HG03064 (cell line): ENCODE data around the gene PHACTR3.
"Not testable (repeated sequence)": the region's sequence is repeated elsewhere in the genome, so short reads cannot be mapped to it uniquely, and the experiment has no call there.

Experiments used
- ATAC-seq: cut with Tn5 transposase; IDR thresholded peaks from one replicate; pipeline ENCODE4 v1.9.1; 2021; ENCODE audit warnings: low read depth; ENCODE audit not compliant: unreplicated experiment

PHACTR3 gene

DNA sequence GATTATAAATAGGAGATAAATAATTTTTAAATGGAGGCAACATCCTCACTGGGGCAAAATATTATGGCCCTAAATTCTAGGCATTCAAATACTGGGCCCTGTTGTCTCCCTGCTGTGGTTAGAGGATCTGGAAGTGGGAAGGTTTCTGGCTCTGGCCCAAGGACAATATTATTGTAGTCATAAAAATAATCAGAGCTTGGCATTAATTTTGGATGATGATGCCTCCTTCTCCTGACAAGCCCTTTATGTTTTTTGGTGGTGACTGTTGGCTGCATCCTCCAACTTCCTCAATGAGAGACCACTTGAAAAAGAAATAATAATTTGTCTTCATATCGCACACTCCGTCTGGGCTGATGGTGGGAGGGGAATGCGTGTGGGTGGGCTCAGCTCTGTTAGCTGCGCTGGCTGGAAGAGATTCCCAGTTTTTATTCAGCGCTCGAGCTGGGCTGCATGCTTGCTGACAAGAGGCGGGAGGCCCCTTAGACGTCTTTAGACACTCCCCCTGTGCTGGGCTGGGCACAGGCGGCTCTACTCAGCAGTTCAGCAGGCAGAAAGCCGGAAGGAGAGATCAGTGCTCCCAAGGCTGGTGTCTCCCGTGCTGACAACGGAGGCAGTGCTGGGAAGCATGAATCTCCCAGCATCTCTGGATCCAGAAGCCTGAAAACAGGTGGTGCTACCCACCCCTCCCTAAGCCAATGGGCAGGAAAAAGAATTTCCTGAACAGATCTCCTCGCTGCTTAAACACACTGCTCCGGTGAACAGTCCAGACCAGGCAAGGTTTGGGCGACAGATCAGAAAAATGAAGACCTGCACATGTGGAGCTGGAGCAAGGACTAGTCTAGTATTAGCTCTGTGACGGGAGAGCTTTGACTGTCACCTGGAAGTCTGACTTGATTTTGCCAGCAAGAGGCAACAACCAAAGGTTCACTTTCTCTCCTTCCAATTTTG, 231.4 kb downstream of the PHACTR3 start:
- ATAC-seq = no peak

DNA sequence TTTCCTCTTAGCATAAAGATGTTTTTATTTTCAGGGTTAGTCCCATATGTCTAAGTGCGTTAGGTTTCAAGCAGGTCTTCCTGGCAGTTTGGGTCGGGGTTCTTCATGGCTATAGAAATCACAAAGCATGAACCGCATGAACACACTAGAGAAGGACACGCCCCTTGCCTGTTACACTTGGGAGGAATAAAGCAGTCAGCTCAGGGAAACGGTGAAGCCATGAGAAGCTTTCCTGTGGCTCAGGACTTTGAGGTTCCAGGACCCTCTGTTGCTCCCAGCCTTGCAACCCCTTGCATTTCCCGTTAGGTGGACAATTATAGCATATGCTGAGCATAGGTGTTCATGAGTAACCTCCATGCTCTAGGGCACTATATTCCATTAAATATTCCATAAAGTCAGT, 232.4 kb downstream of the PHACTR3 start:
- ATAC-seq = no peak

DNA sequence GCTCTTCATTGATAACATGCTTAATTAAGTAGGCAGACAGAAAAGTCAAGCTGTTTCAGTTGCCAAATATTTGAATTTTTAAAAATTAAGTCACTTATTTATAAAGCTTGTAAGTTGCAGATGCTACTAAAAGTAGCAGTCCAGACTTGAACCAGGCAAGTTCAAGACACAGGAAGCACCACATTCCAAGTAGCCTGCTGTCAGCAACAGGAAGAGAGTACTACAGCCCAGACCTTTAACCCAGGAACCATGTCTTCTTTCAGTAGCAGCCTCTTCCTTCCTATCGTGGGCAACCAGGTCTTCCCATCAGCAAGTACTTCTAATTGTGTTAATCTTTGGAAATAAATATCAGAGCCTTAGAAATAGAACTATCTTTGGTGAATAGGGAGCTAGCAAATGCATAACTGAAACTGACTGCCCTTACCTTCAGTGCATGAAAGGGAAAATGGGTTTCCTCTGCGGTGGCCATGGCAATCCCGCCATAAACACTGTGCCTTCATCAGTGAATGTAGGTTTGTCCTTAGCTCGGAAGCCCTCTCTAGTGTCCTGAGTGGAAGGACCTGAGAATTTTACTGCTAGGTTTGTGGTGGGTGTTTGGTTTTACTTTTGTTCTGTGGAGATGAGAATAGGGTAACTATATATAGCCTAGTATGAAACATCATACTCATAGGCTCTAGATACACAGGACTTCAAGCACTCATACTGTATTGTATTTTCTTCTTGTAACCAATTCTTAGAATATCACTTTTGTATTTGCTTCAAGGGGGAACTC, 233.5 kb downstream of the PHACTR3 start:
- peak; percentile 82 for ATAC-seq

DNA sequence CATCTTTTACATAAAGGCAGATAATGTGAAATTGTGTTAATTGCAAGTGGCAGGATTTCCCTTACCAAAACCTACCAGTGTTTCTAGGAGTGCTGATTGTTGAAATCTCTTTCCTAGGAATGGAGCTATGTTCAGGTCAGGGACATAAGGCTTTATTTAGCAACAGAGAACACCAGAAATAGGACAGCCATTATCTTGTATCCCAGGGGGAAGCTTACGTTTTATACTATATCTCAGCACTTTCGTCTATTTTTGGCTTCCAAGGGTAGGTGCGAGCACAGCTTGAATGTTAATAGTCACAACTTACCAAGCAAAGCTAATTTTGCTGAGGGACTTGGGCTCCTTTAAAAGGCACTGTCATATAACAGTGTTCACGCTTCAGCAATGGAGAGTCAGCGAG, 235.1 kb downstream of the PHACTR3 start:
- ATAC-seq = no peak

DNA sequence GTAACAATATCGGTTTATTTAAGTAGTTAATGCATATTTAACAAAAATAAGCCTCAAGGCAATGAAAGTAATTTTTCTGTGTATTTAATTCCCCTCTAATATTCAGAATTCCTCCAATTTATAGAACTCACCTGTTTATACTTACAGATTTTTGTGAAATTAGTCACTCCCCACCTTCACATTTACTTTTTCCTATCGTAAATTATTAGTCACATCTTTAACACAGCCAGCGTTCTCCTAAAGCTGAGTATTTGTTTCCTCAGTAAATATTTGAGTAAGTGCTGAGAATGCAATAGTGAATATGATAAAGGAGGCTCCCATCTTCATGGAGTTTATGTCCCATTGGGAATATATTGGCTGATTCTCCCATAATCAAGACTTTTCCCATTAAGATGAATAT, 241.1 kb downstream of the PHACTR3 start:
- ATAC-seq = no peak

DNA sequence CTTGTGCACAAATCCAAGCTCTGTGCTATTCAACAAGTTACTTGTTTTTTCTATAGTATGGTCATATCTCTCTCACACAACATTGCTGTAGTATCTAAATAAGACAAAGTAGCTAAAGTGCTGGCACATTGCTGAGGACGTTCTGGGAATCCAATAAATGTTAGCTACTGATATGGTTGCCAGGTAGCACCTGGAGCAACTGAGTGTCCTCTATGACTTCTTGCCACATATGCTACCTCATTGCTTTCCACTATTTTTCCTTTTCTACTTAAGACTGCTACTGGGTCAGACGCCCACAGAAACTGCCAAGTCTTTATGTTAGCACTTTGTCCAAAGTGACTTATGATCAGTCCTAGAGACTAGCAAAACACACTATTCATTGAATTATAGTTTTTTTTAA, 243.8 kb downstream of the PHACTR3 start:
- no peak for ATAC-seq

DNA sequence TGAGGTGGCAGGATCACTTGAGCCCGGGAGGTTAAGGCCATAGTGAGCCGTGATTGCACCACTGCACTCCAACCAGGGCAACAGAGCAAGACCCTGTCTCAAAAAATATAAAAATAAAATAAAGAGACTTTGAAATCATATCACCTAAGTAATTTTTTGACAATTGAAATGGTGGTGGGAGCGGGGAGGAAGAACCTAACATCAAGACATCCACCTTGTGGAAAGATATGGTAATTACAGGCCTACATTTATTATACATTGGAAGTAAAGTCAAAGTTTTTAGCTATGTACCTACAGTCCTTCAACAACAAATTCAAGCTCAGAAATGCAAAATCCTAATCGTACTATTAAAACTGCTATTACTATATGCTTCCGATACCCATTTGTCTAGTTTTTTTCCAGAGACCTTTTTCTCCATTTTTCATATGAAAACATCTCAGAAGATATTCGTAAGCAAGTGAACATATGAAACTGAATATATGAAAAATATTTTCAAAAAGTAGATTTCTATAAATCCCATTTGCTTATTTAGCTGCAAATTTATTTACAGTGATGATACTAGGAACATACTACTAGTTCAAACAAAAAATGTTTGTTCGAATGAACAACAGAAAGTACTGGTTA, 245.8 kb downstream of the PHACTR3 start:
- ATAC-seq = no peak

DNA sequence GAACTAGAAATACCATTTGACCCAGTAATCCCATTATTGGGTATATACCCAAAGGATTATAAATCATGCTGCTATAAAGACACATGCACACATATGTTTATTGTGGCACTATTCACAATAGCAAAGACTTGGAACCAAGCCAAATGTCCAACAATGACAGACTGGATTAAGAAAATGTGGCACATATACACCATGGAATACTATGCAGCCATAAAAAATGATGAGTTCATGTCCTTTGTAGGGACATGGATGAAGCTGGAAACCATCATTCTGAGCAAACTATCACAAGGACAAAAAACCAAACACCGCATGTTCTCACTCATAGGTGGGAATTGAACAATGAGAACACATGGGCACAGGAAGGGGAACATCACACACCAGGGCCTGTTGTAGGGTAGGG, 252.2 kb downstream of the PHACTR3 start:
- not testable (repeated sequence) for ATAC-seq

DNA sequence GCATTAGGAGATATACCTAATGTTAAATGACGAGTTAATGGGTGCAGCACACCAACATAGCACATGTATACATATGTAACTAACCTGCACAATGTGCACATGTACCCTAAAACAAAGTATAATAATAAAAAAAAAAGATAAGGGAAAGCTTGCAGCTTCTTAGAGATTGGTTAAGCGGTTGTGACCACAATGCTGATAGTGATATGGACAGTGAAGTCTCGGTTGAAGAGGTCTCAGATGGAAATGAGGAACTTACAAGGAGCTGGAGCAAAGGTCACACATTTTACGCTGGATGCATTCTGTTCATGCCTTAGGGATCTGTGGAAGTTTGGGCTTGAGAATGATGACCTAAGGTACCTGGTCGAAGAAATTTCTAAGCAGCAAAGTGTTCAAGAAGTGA, 252.6 kb downstream of the PHACTR3 start:
- not testable (repeated sequence) for ATAC-seq

DNA sequence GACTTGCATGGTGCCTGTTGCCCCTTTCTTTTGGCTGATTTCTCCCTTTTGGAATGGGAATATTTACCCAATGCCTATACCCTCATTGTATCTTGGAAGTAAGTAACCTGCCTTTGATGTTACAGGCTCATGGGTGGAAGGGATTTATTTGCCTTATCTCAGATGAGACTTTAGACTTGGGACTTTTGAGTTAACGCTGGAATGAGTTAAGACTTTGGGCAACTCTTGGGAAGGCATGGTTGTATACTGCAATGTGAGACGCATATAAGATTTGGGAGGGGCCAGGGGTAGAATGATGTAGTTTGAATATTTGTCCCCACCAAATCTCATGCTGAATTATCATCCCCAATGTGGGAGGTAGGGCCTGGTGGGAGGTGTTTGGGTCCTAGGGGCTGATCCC, 253.6 kb downstream of the PHACTR3 start:
- no peak for ATAC-seq

DNA sequence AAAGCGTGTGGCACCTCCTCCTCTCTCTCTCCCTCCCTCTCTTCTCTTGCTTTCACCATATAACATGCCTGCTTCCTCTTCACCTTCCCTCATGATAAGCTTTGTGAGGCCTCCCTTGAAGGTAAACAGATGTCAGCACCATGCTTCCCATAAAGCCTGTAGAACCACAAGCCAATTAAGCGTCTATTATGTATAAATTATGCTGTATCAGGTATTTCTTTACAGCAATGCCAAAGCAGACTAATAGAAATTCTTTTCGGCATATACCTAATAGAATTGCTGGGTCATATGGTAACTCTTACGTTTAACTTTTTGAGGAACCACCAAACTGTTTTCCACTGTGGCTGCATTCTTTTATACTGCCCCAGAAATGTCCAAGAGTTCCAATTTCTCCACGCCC, 254.1 kb downstream of the PHACTR3 start:
- no peak for ATAC-seq

DNA sequence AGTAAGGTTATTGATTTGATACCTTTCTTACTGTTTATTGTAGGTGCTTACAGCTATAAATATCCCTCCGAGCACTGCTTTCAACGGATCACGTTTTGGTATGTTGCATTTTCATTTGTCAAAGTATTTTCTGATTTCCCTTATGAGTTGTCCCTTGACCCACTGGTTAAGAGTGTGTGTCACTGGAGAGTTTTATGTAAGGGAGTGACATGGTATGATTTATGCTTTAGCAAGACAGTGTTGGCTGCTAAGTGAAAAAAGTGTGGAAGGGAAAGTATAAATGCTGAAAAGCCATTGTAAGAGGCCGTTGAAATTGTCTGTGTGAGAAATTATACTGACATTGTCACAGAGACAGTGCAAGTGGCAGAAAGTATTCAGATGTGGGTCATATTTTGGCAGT, 257.1 kb downstream of the PHACTR3 start:
- ATAC-seq = no peak

DNA sequence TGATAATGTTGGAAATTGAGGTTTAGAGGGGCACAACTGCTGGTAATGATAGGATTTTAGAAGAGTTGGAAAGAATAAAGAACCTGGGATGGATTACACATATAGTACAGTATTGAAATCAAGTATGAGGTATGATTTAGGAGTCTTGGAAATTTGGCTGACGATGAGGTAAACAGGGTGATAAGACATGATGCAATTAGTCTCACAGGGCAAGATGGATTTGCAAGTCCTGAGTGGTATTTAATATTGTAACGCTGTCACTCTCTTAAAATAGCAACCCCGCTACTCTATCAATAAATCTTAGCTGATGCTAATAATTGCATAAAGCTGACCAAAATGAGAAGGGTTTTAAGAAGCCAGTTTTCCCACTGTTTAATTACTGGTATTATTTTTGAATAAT, 258.7 kb downstream of the PHACTR3 start:
- no peak for ATAC-seq

DNA sequence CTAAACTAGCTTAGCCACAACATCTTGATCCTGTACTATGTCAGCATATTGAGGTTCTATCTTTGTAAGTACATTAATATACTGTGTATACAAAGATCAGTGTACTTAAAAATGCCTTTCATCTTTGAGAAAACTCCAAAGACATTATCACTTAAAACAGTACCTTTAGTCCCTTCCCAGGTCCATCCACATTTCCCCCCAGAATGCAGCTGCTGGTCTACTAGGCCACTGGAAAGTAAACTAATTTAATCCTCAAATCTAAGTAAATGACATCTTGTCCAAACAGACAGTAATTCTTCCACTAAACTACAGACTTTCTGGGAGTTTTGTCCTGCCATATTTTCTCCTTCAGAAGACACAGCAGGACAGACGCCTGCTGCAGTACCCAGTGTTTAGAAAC, 260.4 kb downstream of the PHACTR3 start:
- no peak for ATAC-seq

DNA sequence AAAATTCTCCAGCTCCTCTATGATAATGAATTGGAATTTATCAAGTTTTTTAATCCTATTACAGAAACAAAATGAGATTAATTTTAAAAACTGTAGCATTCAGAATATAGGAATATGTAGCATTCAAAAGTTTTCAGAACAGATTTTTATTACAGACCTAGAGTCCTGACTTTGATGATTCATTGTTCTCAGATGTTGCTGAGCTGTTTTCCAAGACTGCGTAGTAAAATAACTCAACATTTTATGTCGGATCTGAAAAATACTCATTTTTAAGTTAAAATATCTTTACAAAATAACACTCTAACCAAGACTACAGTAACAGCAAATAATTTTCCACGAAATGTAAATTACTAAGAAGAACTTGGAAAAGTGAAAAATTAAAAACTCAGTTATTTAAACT, 262.0 kb downstream of the PHACTR3 start:
- ATAC-seq = no peak

DNA sequence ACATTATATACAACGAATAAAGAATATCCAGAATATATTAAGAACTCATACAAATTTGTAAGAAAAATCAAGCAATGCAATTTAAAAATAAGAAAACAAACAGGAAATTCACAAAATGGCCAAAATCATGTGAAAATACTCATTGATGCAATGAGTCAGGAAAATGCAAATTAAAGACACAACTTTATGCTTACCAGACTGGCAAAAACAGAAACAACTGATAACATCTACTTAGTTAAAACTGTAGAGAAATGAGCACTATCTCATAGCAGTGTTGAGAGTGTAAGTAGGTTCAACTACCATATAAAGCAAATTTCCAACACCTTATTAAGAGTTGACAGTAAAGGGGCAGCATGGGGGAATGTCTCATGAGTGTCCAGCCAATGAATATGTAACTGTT, 266.8 kb downstream of the PHACTR3 start:
- ATAC-seq = no peak

DNA sequence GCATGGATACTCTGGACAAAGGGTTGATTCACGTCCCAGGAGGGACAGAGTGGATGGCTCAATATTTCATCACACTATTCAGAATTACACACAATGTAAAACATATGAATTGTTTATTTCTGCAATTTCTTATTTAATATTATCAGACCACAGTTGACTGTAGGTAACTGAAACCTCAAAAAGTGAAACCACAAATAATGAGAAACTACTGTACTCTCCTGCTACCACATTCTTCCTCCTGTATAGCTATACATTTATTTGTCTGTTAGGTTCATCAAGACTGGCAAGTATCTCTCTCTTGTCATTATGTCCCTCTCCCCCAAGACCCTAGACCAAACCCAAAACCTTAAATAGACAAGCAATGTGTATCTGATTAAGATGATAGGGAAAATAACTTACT, 269.1 kb downstream of the PHACTR3 start:
- no peak for ATAC-seq

DNA sequence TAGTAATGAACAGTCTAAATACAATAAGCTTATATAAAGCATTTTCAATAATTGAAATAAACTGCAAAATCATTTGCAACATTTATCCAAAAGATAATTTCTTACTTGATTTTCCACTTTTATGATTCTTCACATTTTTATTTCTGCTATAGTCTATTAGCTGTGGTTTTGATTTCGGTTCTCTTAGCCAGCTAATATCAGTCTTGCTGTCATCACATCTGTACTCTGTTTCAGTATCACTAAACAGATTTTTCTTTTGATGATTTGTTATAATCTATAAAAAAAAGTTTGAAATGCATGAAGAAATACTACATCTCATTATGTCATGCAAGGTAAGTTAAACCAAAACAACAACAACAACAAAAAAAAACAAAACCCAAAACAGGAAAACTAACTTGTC, 275.9 kb downstream of the PHACTR3 start:
- no peak for ATAC-seq

DNA sequence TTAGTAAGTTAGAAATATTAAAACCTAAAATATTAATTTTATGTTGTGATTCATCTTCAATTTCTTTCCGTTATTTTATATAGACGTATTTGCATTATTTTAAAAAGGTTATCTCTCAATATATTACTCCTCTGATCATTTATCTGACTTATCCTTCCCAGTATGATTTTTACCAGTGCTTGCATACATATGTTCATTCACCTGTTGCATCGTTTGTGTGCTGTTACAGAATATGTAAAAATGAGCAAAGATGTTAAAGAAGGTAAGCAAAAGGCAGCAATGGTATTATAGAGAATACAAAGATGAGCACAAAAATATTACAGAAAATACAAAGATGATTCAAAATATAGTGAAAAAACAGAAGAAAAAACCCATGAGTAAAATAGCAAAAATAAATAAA, 280.2 kb downstream of the PHACTR3 start:
- ATAC-seq = no peak

DNA sequence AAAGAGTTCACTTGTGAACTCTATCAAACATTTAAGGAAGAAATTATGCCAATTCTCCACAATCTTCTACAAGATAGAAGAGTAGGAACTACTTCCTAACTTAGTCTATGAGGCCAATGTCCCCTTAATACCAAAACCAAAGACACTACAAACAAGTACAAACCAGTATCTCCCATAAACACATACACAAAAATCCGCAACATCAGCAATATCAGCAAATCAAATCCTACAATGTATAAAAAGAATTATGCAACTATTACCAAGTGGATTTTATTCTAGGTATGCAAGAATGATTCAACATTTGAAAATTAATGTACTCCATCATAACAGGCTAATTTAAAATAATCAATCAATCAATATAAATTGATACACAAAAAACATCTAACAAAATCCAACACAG, 283.7 kb downstream of the PHACTR3 start:
- no peak for ATAC-seq

DNA sequence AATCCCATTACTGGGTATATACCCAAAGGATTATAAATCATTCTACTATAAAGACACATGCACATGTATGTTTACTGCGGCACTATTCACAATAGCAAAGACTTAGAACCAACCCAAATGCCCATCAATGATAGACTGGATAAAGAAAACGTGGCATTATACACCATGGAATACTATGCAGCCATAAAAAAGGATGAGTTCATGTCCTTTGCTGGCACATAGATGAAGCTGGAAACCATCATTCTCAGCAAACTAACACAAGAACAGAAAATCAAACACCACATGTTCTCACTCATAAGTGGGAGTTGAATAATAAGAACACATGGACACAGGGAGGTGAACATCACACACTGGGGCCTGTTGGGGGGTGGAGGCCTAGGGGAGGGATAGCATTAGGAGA, 285.7 kb downstream of the PHACTR3 start:
- ATAC-seq = not testable (repeated sequence)
